GM20000 (cell line): Measurements from ENCODE around the gene ANKRD9.
"Not testable (repeated sequence)": the region's sequence is repeated elsewhere in the genome, so short reads cannot be mapped to it uniquely, and the experiment has no call there.

Source experiments
- DNase-seq: peaks from one replicate; pipeline ENCODE4 v3.0.0; 2012; ENCODE audit warnings: low spot score
- TF ChIP-seq, protein P1 (sequence below): IDR thresholded peaks from 2 replicates; pipeline ENCODE4 v1.5.1; 2012; ENCODE audit warnings: mild to moderate bottlenecking, control low read depth; ENCODE audit errors: extremely low read depth, missing control alignments

The ANKRD9 gene

GRCh38 chr14:102509746-102510615 is at the start of gene ANKRD9:
ANKRD9 (minus strand) TSS chr14:102509776; CDS start chr14:102507889, 1,887 bp downstream.
- DNase-seq, result peak; percentile 100

DNA sequence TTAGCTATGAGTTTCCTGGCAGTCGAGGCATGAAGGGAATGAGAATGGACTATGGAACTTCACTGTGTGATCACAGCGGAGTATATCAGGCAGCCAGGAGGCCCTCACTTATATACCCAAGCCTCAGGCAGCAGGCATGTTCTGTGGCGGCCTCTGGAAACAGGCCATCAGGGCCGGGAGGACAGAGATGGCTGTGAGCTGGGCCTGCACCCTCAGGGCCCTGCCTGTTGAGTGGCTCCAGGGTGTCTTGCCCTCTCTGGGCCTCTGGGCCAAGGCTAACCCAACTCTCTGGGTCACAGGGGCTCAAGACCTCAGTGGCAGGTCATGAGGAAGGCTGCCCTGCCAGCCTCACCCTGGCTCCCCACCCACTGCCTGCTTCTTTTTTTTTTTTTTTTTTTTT is 49.0 kb upstream of the ANKRD9 start:
- DNase-seq, result no peak
- TF ChIP-seq, protein P1, sequence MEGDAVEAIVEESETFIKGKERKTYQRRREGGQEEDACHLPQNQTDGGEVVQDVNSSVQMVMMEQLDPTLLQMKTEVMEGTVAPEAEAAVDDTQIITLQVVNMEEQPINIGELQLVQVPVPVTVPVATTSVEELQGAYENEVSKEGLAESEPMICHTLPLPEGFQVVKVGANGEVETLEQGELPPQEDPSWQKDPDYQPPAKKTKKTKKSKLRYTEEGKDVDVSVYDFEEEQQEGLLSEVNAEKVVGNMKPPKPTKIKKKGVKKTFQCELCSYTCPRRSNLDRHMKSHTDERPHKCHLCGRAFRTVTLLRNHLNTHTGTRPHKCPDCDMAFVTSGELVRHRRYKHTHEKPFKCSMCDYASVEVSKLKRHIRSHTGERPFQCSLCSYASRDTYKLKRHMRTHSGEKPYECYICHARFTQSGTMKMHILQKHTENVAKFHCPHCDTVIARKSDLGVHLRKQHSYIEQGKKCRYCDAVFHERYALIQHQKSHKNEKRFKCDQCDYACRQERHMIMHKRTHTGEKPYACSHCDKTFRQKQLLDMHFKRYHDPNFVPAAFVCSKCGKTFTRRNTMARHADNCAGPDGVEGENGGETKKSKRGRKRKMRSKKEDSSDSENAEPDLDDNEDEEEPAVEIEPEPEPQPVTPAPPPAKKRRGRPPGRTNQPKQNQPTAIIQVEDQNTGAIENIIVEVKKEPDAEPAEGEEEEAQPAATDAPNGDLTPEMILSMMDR, result no peak

More at GRCh38 chr14:102509746-102510615, at the start of gene ANKRD9:
- TF ChIP-seq, protein P1, result no peak

GRCh38 chr14:102557434-102558226 is 48.1 kb upstream of the ANKRD9 start:
- DNase-seq, result no peak
- TF ChIP-seq, protein P1, result no peak

GRCh38 chr14:102556098-102556677 is 46.6 kb upstream of the ANKRD9 start:
- TF ChIP-seq, protein P1, result no peak
- DNase-seq, result no peak

DNA sequence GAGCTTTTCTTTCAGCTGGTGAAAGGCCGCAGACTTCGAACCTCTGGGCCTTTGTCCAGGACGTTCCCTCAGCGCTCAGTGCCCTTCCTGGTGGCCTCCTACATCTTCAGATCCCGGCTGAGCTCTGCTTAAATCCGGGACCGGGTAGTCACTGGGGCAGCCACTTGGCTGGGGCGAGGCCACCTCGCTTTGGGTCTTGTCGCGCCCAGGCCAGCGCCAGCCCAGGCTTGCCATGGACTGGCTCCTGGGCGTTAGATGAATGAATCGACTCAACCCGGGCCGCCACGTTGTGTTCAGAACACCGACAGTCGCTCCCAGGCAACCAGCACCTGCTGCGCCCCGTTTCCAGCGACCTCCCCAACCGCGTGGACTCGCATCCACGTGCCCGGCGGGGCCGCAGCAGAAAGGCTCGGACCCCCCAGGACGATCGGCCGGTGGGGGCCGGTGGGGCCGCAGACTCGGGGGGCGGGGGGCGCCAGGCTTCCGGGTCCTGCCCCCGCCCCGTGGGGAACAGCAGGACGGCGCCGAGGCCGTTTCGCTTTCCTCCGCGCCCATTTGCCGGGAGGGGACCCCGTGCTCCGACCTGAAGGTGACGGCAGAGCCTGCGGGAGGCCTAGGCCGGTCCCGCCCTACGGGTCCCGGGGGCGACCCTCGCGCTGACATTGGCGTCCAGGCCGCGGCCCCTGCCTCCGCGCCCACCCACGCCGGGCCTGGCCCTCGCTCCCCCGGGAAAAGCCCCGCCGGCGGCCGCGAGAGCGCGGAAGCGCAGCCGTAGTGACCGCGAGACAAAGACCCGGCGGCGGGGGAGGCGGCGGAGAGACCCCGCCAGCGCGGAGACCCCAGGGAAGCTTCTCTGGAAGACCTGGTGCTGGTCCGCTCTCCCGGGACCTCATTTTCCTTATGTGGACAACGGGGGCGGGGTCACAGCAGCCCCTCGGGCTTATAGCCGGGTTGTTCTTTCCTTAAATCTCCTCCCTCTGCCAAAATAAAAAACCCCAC is 45.5 kb upstream of the ANKRD9 start:
- TF ChIP-seq, protein P1, result no peak
- DNase-seq, result peak; percentile 87

GRCh38 chr14:102551995-102552705 is 42.6 kb upstream of the ANKRD9 start:
- DNase-seq, result no peak
- TF ChIP-seq, protein P1, result no peak

- not testable (repeated sequence) for DNase-seq
Measured at GRCh38 chr14:102550927-102551401, 41.4 kb upstream of the ANKRD9 start.
